Stimulated activated CD8-positive, alpha-beta memory T cell treated with anti-CD3 and anti-CD28 coated beads, Interleukin-4, amount 100 ng/mL, for 48 hours (primary cell): ENCODE results near the gene MYLK4.

Source experiments
- DNase-seq: peaks from one replicate; pipeline ENCODE4 v3.0.0-alpha.2; 2020

Gene MYLK4

GRCh38 chr6:2655844-2656433, 94.8 kb downstream of the MYLK4 start:
- no peak for DNase-seq

- DNase-seq, result no peak
Measured at GRCh38 chr6:2653369-2654032, 97.2 kb downstream of the MYLK4 start.

GRCh38 chr6:2652611-2653010, 98.1 kb downstream of the MYLK4 start:
- no peak for DNase-seq

GRCh38 chr6:2651961-2652360, 98.8 kb downstream of the MYLK4 start:
- DNase-seq, result no peak

- no peak for DNase-seq
Measured at GRCh38 chr6:2651536-2651935, 99.2 kb downstream of the MYLK4 start.

GRCh38 chr6:2646346-2646745, 104.4 kb downstream of the MYLK4 start:
- no peak for DNase-seq

- DNase-seq, result no peak
Measured at GRCh38 chr6:2643935-2644539, 106.7 kb downstream of the MYLK4 start.

- no peak for DNase-seq
Measured at GRCh38 chr6:2643130-2643529, 107.6 kb downstream of the MYLK4 start.

- DNase-seq, result no peak
Measured at GRCh38 chr6:2641044-2641725, 109.5 kb downstream of the MYLK4 start.

GRCh38 chr6:2640551-2640950, 110.2 kb downstream of the MYLK4 start:
- DNase-seq, result no peak

GRCh38 chr6:2639896-2640295, 110.8 kb downstream of the MYLK4 start:
- no peak for DNase-seq

GRCh38 chr6:2639167-2639566, 111.6 kb downstream of the MYLK4 start:
- no peak for DNase-seq

GRCh38 chr6:2636672-2637071, 114.0 kb downstream of the MYLK4 start:
- no peak for DNase-seq

GRCh38 chr6:2635911-2636310, 114.8 kb downstream of the MYLK4 start:
- DNase-seq, result no peak

- DNase-seq, result peak; percentile 93
Measured at GRCh38 chr6:2634139-2634964, 116.4 kb downstream of the MYLK4 start.

- DNase-seq, result no peak
Measured at GRCh38 chr6:2633736-2634135, 117.0 kb downstream of the MYLK4 start.

GRCh38 chr6:2632976-2633584, 117.6 kb downstream of the MYLK4 start:
- no peak for DNase-seq

- no peak for DNase-seq
Measured at GRCh38 chr6:2632368-2632767, 118.4 kb downstream of the MYLK4 start.

- DNase-seq, result no peak
Measured at GRCh38 chr6:2630891-2631571, 119.7 kb downstream of the MYLK4 start.

GRCh38 chr6:2630359-2630758, 120.4 kb downstream of the MYLK4 start:
- no peak for DNase-seq

GRCh38 chr6:2626401-2626800, 124.3 kb downstream of the MYLK4 start:
- no peak for DNase-seq

- DNase-seq, result no peak
Measured at GRCh38 chr6:2625581-2625980, 125.1 kb downstream of the MYLK4 start.
